ENCODE data around the gene MICAL2. TPM values are rescaled to one million over a fixed set of nuclear protein-coding genes. Genes with fewer than 3 reads are reported as not detected.

The MICAL2 gene
- total RNA-seq, 2 donors from 2014 or later: 13.1 to 285 TPM

DNA sequence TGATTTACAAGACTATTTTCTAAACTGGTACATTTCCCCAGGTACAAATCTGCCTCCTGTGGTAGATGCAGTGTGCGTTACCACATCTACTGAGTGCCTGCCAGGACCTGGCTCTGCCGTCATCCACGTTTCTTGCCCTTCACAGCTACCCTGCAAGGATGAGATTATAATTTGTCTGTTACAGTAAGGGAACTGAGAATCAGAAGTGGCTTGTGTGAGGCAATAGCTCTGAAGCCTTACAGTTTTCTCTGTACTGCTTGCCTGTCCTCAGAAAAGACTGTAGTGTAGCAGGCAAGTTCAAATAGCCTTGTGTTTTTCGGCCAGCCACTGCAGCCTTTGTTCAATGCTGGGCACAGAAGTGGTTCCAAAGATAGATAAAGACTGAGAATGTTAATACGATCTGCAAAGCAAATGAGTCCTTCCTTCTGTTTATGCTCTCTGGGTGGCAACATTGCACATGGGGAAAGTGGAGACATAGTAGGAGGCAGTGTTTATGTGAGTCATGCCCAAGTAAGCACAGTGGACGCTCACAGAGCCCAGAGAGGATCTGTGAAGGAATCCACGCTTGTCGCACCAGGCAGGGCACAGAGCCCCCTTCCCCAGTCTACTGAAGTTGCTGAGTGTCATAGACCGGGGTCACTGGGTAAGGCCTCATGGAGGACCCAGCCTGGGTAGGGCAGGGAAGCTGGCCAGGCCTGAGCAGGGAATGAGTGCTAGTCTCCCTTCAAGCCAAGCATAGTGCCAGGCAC, 49.1 kb downstream of the MICAL2 start:
- peak overlapping the region; percentile 35 to 45 for H3K27ac ChIP-seq
- no peak for DNase-seq (ENCODE audit: low spot score)
- no peaks in the 10 kb centered on the region for H3K9me3 ChIP-seq
- 45% methylated on average over 9 of the region's 9 CpGs for WGBS
- TF ChIP-seq POLR2AphosphoS5 (IDR thresholded peaks at IDR 0.05) (peak; percentile 23), POLR2A (IDR thresholded peaks at IDR 0.05) (no peak)
- TF ChIP-seq, protein P1, sequence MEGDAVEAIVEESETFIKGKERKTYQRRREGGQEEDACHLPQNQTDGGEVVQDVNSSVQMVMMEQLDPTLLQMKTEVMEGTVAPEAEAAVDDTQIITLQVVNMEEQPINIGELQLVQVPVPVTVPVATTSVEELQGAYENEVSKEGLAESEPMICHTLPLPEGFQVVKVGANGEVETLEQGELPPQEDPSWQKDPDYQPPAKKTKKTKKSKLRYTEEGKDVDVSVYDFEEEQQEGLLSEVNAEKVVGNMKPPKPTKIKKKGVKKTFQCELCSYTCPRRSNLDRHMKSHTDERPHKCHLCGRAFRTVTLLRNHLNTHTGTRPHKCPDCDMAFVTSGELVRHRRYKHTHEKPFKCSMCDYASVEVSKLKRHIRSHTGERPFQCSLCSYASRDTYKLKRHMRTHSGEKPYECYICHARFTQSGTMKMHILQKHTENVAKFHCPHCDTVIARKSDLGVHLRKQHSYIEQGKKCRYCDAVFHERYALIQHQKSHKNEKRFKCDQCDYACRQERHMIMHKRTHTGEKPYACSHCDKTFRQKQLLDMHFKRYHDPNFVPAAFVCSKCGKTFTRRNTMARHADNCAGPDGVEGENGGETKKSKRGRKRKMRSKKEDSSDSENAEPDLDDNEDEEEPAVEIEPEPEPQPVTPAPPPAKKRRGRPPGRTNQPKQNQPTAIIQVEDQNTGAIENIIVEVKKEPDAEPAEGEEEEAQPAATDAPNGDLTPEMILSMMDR (IDR thresholded peaks at IDR 0.05): no peak
- no peaks in the 10 kb centered on the region for H3K4me1 ChIP-seq (replicated peaks)
- no peaks in the 10 kb centered on the region for H3K36me3 ChIP-seq
- H3K4me3 ChIP-seq: no peak overlapping the region
- intact Hi-C loops (cut with DNase I): loop anchor here (2.0 kb wide), 1 partner anchor 77 kb away; no protein-coding TSS in a partner anchor
- H3K27me3 ChIP-seq (replicated peaks; ENCODE audit: insufficient read depth): no peaks in the 10 kb centered on the region

DNA sequence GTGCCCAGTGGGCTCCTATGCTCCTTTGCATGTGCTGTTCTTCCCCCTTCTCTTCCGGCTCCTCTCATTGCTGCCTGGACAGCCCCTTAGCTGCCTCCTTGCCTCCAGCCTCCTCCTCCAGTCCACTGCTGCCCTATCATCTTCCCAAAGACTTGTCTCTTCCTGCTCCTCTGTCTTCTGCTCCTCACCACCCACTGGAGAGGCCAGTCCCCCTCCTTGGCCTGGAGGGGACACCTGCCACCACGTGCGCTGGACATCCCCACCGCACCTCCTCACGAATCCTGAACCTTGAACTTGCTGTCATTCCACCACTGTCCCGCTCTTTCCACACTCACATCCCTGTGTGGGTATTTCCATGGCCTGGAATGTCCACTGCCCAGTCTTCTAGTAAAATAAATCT, 49.8 kb downstream of the MICAL2 start:
- no peak for DNase-seq (ENCODE audit: low spot score)
- H3K4me1 ChIP-seq (replicated peaks): no peaks in the 10 kb centered on the region
- H3K4me3 ChIP-seq: no peak overlapping the region
- H3K27ac ChIP-seq: peak overlapping the region; percentile 35 to 45
- 99% methylated on average over 6 of the region's 6 CpGs for WGBS
- intact Hi-C loops (cut with DNase I): no loop called here
- TF ChIP-seq, protein P1 (IDR thresholded peaks at IDR 0.05): no peak
- TF ChIP-seq POLR2AphosphoS5 (IDR thresholded peaks at IDR 0.05) (no peak), POLR2A (IDR thresholded peaks at IDR 0.05) (no peak)
- H3K9me3 ChIP-seq: no peaks in the 10 kb centered on the region
- H3K27me3 ChIP-seq (replicated peaks; ENCODE audit: insufficient read depth): no peaks in the 10 kb centered on the region
- H3K36me3 ChIP-seq: no peaks in the 10 kb centered on the region

DNA sequence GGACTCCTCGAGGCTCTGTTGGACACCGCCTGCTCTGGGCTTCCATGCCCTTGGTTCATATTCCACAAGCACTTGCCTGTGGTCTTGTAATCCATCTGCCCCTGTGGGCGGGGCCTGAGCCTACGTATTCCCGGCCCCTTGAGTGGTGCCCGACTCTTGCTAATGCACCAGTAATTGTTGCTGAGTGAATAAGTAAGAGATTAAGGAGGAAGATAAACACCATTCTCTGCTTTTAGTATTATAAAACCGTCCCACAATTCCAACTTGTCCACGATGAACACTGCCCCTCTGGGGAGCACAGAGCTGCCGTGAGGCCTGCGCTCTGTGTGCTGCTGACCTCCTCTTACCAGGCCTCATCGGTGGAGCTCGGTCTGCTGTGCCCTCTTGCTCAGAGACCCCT, 50.3 kb downstream of the MICAL2 start:
- no peak overlapping the region for H3K4me3 ChIP-seq
- TF ChIP-seq POLR2A (IDR thresholded peaks at IDR 0.05) (no peak), POLR2AphosphoS5 (IDR thresholded peaks at IDR 0.05) (no peak)
- TF ChIP-seq, protein P1 (IDR thresholded peaks at IDR 0.05): no peak
- intact Hi-C loops (cut with DNase I): no loop called here
- H3K4me1 ChIP-seq (replicated peaks): no peaks in the 10 kb centered on the region
- H3K9me3 ChIP-seq: no peaks in the 10 kb centered on the region
- H3K27me3 ChIP-seq (replicated peaks; ENCODE audit: insufficient read depth): no peaks in the 10 kb centered on the region
- H3K27ac ChIP-seq: peak overlapping the region; percentile 10 to 45
- WGBS: 82% methylated on average over 12 of the region's 12 CpGs
- DNase-seq (ENCODE audit: low spot score): no peak
- no peaks in the 10 kb centered on the region for H3K36me3 ChIP-seq

DNA sequence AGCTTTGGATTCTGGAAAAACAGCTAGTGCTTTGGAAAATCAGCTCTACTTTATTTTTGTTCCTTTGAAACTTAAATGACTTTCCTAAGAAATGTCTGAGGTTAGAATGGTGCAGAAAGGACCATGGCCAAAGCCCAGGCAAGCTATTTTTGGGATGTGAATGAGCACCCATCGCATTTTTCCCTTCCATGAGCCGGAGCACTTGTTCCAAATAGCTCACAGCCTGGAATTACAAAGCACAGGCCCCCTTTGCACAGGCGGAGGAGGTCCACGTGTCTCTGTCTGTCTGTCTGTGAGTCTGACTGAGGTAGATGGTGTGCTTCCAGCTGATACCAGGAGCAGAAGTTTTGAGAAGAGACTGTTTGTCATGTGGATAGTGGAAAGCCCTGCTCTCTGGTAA, 50.7 kb downstream of the MICAL2 start:
- Histone ChIP-seq H3K27me3 (replicated peaks; ENCODE audit: insufficient read depth) (no peaks in the 10 kb centered on the region), H3K36me3 (no peaks in the 10 kb centered on the region), H3K9me3 (no peaks in the 10 kb centered on the region), H3K27ac (peak overlapping the region in 1 of 2 donors; percentile 10), H3K4me1 (replicated peaks) (no peaks in the 10 kb centered on the region), H3K4me3 (no peak overlapping the region)
- DNase-seq (ENCODE audit: low spot score): no peak
- intact Hi-C loops (cut with DNase I): no loop called here
- TF ChIP-seq, protein P1 (IDR thresholded peaks at IDR 0.05): no peak
- TF ChIP-seq POLR2A (IDR thresholded peaks at IDR 0.05): no peak
- TF ChIP-seq POLR2AphosphoS5 (IDR thresholded peaks at IDR 0.05): no peak
- WGBS: 74% methylated on average over 4 of the region's 4 CpGs
